ENCODE results near the gene UROD. TPM values are rescaled to one million over a fixed set of nuclear protein-coding genes. Genes with fewer than 3 reads are reported as not detected.

Gene UROD
- 100 to 1,000 TPM; 131 to 137 TPM for total RNA-seq

DNA sequence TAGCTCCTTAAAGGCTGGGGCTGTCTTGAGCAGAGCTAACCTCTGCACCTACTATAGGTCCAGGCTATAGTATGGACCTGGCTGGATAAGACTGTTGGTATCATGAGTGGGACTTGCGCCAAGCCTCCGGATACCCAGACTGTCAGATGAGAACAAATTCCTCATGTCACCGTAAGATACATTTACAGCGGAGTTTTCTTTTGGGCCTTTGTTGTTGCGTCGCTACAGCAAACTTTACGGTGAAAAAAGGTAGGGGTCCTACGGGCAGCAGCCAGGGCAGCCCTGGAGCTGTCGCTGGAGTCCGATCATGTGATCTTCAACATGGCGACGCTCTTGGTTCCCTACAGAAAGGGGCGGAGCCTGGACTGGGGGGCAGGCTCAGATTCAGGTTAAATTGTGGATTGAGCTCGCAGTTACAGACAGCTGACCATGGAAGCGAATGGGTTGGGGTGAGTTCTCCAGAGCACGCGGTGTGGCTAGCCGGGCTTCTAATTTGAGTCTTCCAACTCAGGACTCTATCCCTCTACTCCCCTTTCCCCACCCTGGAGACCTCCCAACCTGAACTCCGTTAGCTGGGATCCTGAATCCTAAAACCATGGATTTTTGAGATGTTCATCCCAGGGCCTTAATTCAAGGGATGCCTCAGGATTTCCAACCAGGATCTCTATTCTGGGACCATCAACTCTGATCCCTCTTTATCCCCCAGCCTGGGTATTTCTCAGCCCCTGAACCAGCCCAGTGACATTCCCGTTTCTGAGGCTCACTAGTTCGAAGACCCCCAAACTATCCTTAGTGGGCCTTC is at the start of gene UROD:
TSS of gene UROD (plus strand) at position 418 of the 802 bp plus-strand sequence. CDS start at position 430, 12 bp downstream.

DNA sequence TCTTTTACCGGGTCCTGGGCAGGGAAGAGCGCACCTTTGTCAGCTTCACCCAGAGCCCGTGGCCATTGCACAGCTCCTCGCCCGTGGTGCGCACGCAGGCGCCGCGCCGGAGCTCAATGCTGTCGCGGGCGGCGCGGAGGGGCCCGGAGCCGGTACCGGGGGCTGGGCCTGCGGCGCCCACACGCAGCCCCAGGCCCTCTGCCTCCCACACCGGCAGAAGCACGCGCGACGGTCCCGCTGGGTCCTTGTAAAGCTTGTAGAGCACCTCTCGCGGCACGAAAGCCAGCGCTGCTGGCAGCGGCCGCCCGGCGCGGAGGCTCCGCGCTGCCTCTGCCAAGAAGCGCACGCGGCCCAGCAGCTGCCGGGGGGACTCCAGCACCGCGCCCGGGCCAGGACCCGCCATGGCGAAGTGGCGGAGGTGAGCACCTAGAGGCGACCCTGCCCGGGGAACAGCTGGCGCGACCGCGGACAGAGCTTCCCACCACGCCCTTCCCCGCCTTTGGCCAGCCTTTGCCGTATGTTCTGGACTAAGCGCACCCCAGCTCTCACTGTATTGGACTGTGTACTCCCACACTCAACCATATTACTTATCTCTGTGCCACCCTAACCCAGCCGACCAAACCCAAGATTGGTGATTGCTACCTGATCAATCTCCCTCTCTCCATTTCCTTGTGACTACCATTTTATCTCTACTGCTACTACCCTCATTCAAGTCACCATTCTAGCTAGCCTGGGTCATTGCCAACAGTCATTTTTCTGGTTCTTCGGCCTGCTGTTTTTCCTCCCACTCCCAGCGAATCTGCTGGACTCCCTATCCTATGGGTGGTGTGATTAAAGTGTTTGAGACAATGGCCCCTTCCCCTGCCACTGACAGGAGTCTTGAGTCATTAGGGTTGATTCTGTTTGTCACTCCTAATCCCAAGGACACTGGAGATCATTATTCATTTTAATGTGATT is 921 bp upstream of the UROD start, which contains the start of gene HECTD3:
TSS of gene HECTD3 (minus strand) at position 470 of the 957 bp plus-strand sequence. CDS start at position 403, 67 bp downstream.

Other genes with a start within 250 kb of the UROD start
- gene RPS8, start 236.7 kb upstream of the UROD start, total RNA-seq = 100 to 1,000 TPM; 546 to 709 TPM
- under 1 TPM in 1 of 2 donors, not detected in 1; under 0.01 TPM for gene BEST4, start 224.1 kb upstream of the UROD start, total RNA-seq
- gene PLK3, start 211.9 kb upstream of the UROD start, total RNA-seq = 10 to 100 TPM in 1 of 2 donors, 1 to 10 TPM in 1; 7.2 to 23.0 TPM
- gene DYNLT4, start 204.9 kb upstream of the UROD start, total RNA-seq = under 1 TPM in 1 of 2 donors, not detected in 1; 0.34 TPM
- gene BTBD19, start 203.7 kb upstream of the UROD start, total RNA-seq = 1 to 10 TPM; 3.8 to 10.0 TPM
- under 1 TPM; under 0.01 to 0.33 TPM for gene PTCH2, start 169.0 kb upstream of the UROD start, total RNA-seq
- gene EIF2B3, start 25.7 kb upstream of the UROD start, total RNA-seq = 10 to 100 TPM; 27.9 to 44.6 TPM
- 10 to 100 TPM; 40.6 to 42.0 TPM for gene HECTD3, start 930 bp upstream of the UROD start, total RNA-seq
- under 1 TPM in 1 of 2 donors, not detected in 1; 0.69 TPM for gene ZSWIM5, start 194.4 kb downstream of the UROD start, total RNA-seq